Stimulated activated CD4-positive, alpha-beta T cell treated with anti-CD3 and anti-CD28 coated beads, Interleukin-2, amount 100 ng/mL, for 4 hours (primary cell): Measurements from ENCODE around the gene ZNF691.
"Not testable (repeated sequence)": the region's sequence is repeated elsewhere in the genome, so short reads cannot be mapped to it uniquely, and the experiment has no call there.

Experiments
- DNase-seq: peaks from one replicate; pipeline ENCODE4 v3.0.0-alpha.2; 2020; ENCODE audit warnings: low read depth

Gene ZNF691, protein sequence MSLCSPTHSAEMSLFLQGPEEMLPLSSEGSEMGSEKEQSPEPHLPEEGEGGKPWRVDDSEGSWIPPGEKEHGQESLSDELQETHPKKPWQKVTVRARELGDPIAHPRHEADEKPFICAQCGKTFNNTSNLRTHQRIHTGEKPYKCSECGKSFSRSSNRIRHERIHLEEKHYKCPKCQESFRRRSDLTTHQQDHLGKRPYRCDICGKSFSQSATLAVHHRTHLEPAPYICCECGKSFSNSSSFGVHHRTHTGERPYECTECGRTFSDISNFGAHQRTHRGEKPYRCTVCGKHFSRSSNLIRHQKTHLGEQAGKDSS

GRCh38 chr1:42846257-42847110, at the start of gene ZNF691:
Gene ZNF691 (plus strand): TSS chr1:42846613. CDS start chr1:42849659, 3,046 bp downstream.
- peak; percentile 82 for DNase-seq

DNA sequence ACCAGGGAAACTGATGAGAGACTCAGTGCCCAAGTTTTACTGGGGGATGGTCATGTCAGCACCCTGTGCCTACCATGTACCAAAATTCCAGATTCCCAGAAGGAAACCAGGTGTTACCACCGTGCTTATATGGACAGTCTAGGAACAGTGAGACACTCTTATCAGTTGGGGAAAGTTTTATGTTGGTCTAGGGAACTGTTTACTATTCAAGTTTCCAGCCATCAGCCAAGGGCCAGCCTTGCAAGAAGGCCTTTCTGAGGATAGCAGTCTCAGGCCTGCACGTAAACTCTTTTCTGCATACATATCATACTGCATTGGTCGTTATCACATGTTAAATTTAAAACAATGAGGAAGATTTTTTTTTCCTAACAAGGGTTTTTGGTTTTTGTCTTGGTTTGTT, 49.0 kb upstream of the ZNF691 start:
- no peak for DNase-seq

DNA sequence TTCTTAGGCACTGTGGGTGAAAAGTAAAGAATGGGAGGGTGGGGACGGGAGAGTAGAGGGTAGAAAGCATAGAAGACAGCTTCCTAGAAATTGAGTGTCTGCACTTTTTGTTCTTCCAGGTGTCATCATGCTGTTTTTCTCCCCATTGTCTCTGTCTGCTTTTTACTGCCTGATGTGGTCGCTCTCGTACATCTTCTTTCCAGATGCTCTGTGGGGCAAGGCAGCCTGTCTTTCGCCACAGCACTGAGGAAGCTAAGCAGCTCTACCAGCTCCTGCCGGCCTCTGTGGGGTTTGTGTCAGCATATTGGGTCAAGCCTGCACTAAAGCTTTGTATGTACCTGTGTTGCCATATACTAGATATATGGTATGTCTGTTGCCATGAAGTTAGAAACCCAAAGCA, 48.4 kb upstream of the ZNF691 start:
- DNase-seq: no peak

GRCh38 chr1:42801832-42802473, 44.5 kb upstream of the ZNF691 start:
- no peak for DNase-seq

- no peak for DNase-seq
Observed at GRCh38 chr1:42806171-42806570, 40.2 kb upstream of the ZNF691 start.

DNA sequence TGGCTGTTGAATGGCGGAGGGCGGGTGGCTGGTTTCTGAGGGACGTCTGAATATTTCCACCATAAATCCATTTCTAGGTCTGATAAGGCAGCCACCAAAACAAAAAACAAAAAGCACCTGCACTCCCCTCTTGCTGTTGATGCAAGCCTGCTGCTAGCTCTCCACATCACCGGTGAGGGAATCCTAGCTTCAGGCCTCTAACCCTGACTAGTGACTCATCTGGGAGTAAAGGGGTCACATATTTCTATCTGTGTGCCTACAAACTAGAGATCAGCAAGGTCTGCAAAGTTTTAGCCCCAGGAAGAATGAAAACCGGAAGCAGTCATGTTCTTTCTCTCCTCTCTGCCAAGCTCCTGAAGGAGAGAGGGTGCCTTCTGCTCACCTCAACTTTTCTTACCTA, 39.8 kb upstream of the ZNF691 start:
- DNase-seq: no peak

DNA sequence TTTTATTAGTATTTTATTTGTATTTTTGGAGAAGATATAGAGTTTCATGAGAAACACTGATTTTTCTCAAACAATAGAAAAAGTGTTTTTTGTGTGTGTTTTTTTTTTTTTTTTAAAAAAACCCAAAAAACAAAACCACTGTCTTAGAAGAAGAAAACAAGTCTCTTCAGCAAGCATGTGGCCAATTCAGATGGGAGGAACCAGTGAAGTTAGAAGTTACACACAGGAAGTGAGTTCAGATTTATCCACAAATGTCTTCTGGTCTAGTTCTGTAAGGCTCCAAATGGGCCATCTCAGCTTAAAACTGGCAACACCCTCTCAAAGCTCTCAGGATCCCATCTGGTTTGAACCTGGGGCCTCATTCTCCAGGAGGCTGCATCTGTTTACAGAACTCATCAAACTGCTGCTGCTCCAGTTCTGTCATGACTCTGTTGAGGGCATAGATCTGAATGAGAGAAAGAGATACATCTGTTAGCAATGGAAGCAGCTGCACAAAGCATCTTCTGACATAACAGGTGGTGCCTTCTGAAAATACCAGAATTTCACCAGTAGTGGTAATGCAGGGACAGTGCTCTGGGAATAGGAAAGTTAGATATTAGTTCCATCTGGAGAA, 39.3 kb upstream of the ZNF691 start:
- DNase-seq: no peak

- not testable (repeated sequence) for DNase-seq
Observed at GRCh38 chr1:42814815-42815214, 31.6 kb upstream of the ZNF691 start.

DNA sequence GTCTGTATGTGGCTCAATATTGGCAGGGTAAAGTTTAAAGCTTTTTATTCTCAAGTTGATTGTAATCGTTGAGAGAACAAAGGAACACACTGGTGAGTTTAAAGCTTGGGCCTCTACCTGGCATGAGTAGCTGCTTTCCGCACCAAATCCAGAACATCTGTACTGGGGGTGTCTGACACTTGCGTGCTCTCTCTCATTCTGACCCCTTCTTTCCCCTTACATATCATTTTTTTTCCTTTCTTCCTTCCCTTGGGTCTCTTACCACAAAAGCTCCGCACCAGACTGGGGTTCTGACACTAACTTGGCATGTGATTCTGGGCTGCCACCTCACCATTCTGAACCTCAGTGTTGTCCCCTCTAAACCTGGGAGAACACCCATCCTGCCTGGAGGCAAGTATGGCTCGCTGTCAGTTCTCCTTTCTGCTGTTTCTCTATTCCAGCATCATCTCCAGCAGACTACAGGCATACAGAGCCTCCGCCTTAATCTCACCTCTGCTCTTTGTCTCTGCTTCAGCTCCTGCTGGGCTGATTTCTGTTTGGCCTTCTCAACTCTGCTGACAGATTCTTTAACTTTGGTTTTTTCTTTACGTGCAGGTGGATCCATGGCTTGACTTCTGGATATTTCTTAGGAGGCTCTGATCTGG, 30.4 kb upstream of the ZNF691 start:
- no peak for DNase-seq

- peak; percentile 93 for DNase-seq
Observed at GRCh38 chr1:42816585-42817439, 29.6 kb upstream of the ZNF691 start, which contains the start of the genes ERMAP and SVBP. Gene ERMAP (plus strand): TSS chr1:42817122. CDS start chr1:42830449, 13,327 bp downstream. Gene SVBP (minus strand): TSS chr1:42817397. CDS start chr1:42816544, 853 bp downstream.

GRCh38 chr1:42817440-42817767, 29.0 kb upstream of the ZNF691 start:
- no peak for DNase-seq

- DNase-seq: no peak
Observed at GRCh38 chr1:42817976-42818375, 28.4 kb upstream of the ZNF691 start.

DNA sequence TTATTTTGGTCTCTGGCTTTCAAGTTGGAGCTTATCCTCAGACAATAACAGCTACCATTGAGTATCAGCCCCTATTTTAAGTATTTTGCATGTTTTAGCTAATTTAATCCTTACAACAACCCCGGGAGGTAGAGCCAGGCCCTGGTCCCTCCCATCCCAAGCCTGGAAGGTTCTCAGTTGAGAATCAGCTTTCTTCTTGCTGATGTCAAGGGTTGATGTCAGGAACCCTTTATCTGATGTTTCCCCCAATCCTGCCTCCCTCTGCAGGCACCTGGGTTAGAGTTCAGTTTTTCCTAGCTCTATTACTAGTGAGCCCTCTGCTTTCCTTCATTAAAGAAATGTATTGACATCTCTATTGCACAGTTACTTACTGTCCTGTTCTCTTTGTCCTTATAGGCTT, 25.6 kb upstream of the ZNF691 start:
- no peak for DNase-seq

DNA sequence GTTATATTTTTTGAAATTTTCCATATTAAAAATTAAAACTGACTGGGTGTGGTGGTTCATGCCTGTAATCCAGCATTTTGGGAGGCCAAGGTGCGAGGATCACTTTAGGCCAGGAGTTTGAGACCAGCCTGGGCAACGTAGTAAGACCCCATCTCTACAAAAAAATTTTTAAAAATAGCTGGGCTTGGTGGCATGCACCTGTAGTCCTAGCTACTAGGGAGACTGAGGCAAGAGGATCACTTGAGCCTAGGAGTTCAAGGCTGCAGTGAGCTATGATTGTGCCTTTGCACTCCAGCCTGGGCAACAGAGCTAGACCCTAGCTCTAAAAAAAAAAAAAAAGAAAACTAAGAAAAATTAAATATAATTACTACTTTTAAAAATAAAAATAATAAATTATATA, 24.7 kb upstream of the ZNF691 start:
- no peak for DNase-seq

- no peak for DNase-seq
Observed at GRCh38 chr1:42822800-42823392, 23.5 kb upstream of the ZNF691 start.

DNA sequence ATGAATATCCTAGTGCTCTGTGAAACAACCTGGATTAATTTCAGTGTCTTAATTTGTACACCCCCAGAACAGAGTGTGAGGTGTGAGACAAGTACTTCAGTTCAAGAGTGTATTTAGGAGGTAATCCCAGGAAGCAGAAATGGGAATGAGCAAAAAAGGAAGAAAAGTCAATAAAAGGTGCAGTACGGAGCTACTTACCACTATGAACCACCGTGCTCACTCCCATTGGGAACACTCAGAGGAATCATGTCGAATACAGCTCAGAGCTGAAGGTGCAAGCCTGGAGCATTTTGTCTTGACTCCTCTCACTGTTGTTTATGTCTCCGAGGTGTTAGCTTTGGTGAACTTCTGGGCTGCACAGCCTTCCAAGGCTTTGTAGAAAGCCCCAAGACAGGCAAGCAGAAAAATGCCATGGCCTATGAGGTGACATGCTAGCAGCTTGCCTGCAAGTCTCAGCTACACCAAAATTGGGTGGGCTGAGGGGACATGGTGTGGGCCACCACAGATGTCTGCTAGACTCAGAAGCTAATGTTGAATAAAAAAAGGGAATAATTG, 21.9 kb upstream of the ZNF691 start:
- DNase-seq: no peak

GRCh38 chr1:42825036-42825851, 21.2 kb upstream of the ZNF691 start:
- no peak for DNase-seq

GRCh38 chr1:42830631-42831030, 15.8 kb upstream of the ZNF691 start:
- no peak for DNase-seq

GRCh38 chr1:42831273-42831672, 15.1 kb upstream of the ZNF691 start:
- no peak for DNase-seq
